H9 (cell line): ENCODE data around the gene AFF1. TPM values are rescaled to one million over a fixed set of nuclear protein-coding genes. Genes with fewer than 3 reads are reported as not detected.

Source experiments
- DNase-seq: peaks from one replicate; pipeline ENCODE4 v3.0.0-alpha.2; 2017
- H2AFZ ChIP-seq: one replicate; pipeline ENCODE4 v1.6.1; 2013; ENCODE audit warnings: mild to moderate bottlenecking, low read length, control low read depth, moderate library complexity
- H2AK5ac ChIP-seq: 2 replicates; pipeline ENCODE4 v1.6.1; 2013; ENCODE audit warnings: low read length, control low read depth, mixed read lengths; ENCODE audit not compliant: insufficient read length
- H2BK120ac ChIP-seq: one replicate; pipeline ENCODE4 v1.6.1; 2013; ENCODE audit warnings: low read depth, mild to moderate bottlenecking, low read length, control low read depth, inconsistent platforms; ENCODE audit not compliant: poor library complexity, severe bottlenecking
- H2BK12ac ChIP-seq: 2 replicates; pipeline ENCODE4 v1.6.1; 2013; ENCODE audit warnings: low read length, control low read depth, mixed read lengths, low read depth; ENCODE audit not compliant: insufficient read length
- H2BK15ac ChIP-seq: 2 replicates; pipeline ENCODE4 v1.6.1; 2013; ENCODE audit warnings: low read depth, low read length, control low read depth
- H2BK20ac ChIP-seq: one replicate; pipeline ENCODE4 v1.6.1; 2013; ENCODE audit warnings: low read depth, mild to moderate bottlenecking, low read length, control low read depth, inconsistent platforms; ENCODE audit not compliant: poor library complexity, severe bottlenecking
- H2BK5ac ChIP-seq: 2 replicates; pipeline ENCODE4 v1.6.1; 2013; ENCODE audit warnings: low read length, control low read depth, mixed read lengths; ENCODE audit not compliant: insufficient read length
- H3K14ac ChIP-seq: 2 replicates; pipeline ENCODE4 v1.6.1; 2013; ENCODE audit warnings: low read length, control low read depth; ENCODE audit not compliant: insufficient read depth
- H3K18ac ChIP-seq: 2 replicates; pipeline ENCODE4 v1.6.1; 2013; ENCODE audit warnings: low read depth, mild to moderate bottlenecking, mixed read lengths, low read length, control low read depth; ENCODE audit not compliant: insufficient read length
- H3K23ac ChIP-seq: 2 replicates; pipeline ENCODE4 v1.6.1; 2013; ENCODE audit warnings: low read length, control low read depth, mixed read lengths, low read depth; ENCODE audit not compliant: insufficient read length
- H3K23me2 ChIP-seq: 2 replicates; pipeline ENCODE4 v1.6.1; 2013; ENCODE audit warnings: low read depth, mild to moderate bottlenecking, mixed read lengths, low read length, control low read depth; ENCODE audit not compliant: insufficient read length, poor library complexity, severe bottlenecking
- H3K27ac ChIP-seq: 2 replicates; pipeline ENCODE4 v1.5.1; 2013; ENCODE audit warnings: low read length, control low read depth, mixed read lengths, low read depth; ENCODE audit not compliant: insufficient read length
- H3K27me3 ChIP-seq: 2 replicates; pipeline ENCODE4 v1.6.1; 2013; ENCODE audit warnings: low read length, control low read depth, inconsistent platforms; ENCODE audit not compliant: insufficient read depth
- H3K4ac ChIP-seq: 2 replicates; pipeline ENCODE4 v1.6.1; 2013; ENCODE audit warnings: low read depth, mild to moderate bottlenecking, control low read depth, inconsistent platforms, low read length, moderate library complexity
- H3K4me1 ChIP-seq: 2 replicates; pipeline ENCODE4 v1.6.1; 2013; ENCODE audit warnings: low read length, control low read depth, inconsistent platforms; ENCODE audit not compliant: insufficient read depth
- H3K4me2 ChIP-seq: 2 replicates; pipeline ENCODE4 v1.6.1; 2013; ENCODE audit warnings: low read length, control low read depth, mixed read lengths; ENCODE audit not compliant: insufficient read length, insufficient read depth
- H3K56ac ChIP-seq: 2 replicates; pipeline ENCODE4 v1.6.1; 2013; ENCODE audit warnings: low read depth, mild to moderate bottlenecking, mixed read lengths, low read length, control low read depth; ENCODE audit not compliant: insufficient read length
- H3K79me1 ChIP-seq: 2 replicates; pipeline ENCODE4 v1.6.1; 2013; ENCODE audit warnings: low read depth, mild to moderate bottlenecking, moderate library complexity, low read length, control low read depth, inconsistent platforms; ENCODE audit not compliant: insufficient read depth, poor library complexity, severe bottlenecking
- H3K79me2 ChIP-seq: 2 replicates; pipeline ENCODE4 v1.6.1; 2013; ENCODE audit warnings: low read length, control low read depth, inconsistent platforms; ENCODE audit not compliant: insufficient read depth
- H3K9ac ChIP-seq: 2 replicates; pipeline ENCODE4 v1.6.1; 2013; ENCODE audit warnings: low read length, control low read depth, mixed read lengths; ENCODE audit not compliant: insufficient read length; ENCODE audit errors: extremely low read depth
- H3K9me3 ChIP-seq: one replicate; pipeline ENCODE4 v1.6.1; 2013; ENCODE audit warnings: low read depth, low read length, inconsistent platforms; ENCODE audit not compliant: control insufficient read depth
- H3T11ph ChIP-seq: one replicate; pipeline ENCODE4 v1.6.1; 2013; ENCODE audit warnings: mild to moderate bottlenecking, low read length, control low read depth, inconsistent platforms
- H4K20me1 ChIP-seq: one replicate; pipeline ENCODE4 v1.6.1; 2013; ENCODE audit not compliant: control insufficient read depth, insufficient read length, insufficient read depth
- H4K5ac ChIP-seq: 2 replicates; pipeline ENCODE4 v1.6.1; 2013; ENCODE audit warnings: low read depth, mild to moderate bottlenecking, mixed read lengths, low read length, control low read depth; ENCODE audit not compliant: insufficient read length
- H4K8ac ChIP-seq: replicated peaks from 2 replicates; pipeline ENCODE4 v1.6.1; 2013; ENCODE audit warnings: low read length, control low read depth, mixed read lengths, low read depth; ENCODE audit not compliant: insufficient read length
- H4K91ac ChIP-seq: 2 replicates; pipeline ENCODE4 v1.6.1; 2013; ENCODE audit warnings: low read depth, mild to moderate bottlenecking, moderate library complexity, mixed read lengths, low read length, control low read depth; ENCODE audit not compliant: insufficient read length
- H3K27ac Mint-ChIP-seq, 3 experiments: 2 replicates in 2 of 3; 3 replicates in 1 of 3; pipeline ENCODE4 v1.8.0; 2020 to 2021; ENCODE audit warnings: mixed read lengths in 3 of 3, mild to moderate bottlenecking in 1 of 3, moderate library complexity in 1 of 3
- H3K27me3 Mint-ChIP-seq: 2 replicates; pipeline ENCODE4 v1.8.0; 2021; ENCODE audit warnings: low read depth, mild to moderate bottlenecking, moderate library complexity, mixed read lengths
- H3K36me3 Mint-ChIP-seq, 3 experiments: 2 replicates in 2 of 3; 3 replicates in 1 of 3; pipeline ENCODE4 v1.8.0; 2020 to 2021; ENCODE audit warnings: low read depth in 3 of 3, mixed read lengths in 3 of 3; ENCODE audit not compliant: insufficient read depth in 1 of 3
- H3K4me1 Mint-ChIP-seq, 2 experiments: 2 replicates each; pipeline ENCODE4 v1.8.0; 2020; ENCODE audit warnings: mixed read lengths in 2 of 2
- H3K4me3 Mint-ChIP-seq, 2 experiments: 2 replicates in 1 of 2; 3 replicates in 1 of 2; pipeline ENCODE4 v1.8.0; 2020 to 2021; ENCODE audit warnings: mild to moderate bottlenecking in 2 of 2, mixed read lengths in 2 of 2, moderate library complexity in 1 of 2
- H3K9me3 Mint-ChIP-seq, 2 experiments: 2 replicates in 1 of 2; 3 replicates in 1 of 2; pipeline ENCODE4 v1.8.0; 2020; ENCODE audit warnings: mild to moderate bottlenecking in 2 of 2, mixed read lengths in 2 of 2, moderate library complexity in 1 of 2
- WGBS: extraction: QIAGEN DNeasy Blood & Tissue Kit; methylation state at CpG from one replicate; pipeline ENCODE4 v1.1.7; 2013; ENCODE audit warnings: missing lambda C conversion rate, low lambda C conversion rate, mixed read lengths; ENCODE audit not compliant: insufficient read length; ENCODE audit errors: extremely low coverage; 5-methylcytosine and 5-hydroxymethylcytosine counted together
- total RNA-seq: library from RNA; stranded (reverse); gene quantifications from 2 replicates; pipeline ENCODE4 v1.2.1, GENCODE V29; 2021
- TF ChIP-seq, protein P1 (sequence below): fragments of 200-600 bp; sonication (generic); conservative IDR thresholded peaks from 3 replicates; pipeline ENCODE4 v1.8.0; 2021; ENCODE audit warnings: antibody characterized with exemption, mild to moderate bottlenecking

AFF1 gene
- total RNA-seq, 1 experiment from 2014 or later = 74.5 TPM

- Mint-ChIP-seq H3K9me3 (no peaks in the 10 kb centered on the region; a peak in 1 of 5 replicates), H3K4me3 (no peak overlapping the region), H3K27me3 (peaks cover 12% of the 10 kb centered on the region), H3K27ac (no peak overlapping the region), H3K36me3 (peaks cover under 1 to 7% (median under 1%) of the 10 kb centered on the region in 3 experiments; a peak in 4 of 7 replicates), H3K4me1 (peaks cover 8 to 10% of the 10 kb centered on the region in 2 experiments)
- no peak overlapping the region for H3K4ac ChIP-seq
- H3K79me2 ChIP-seq = no peaks in the 10 kb centered on the region
- no peak overlapping the region for H3T11ph ChIP-seq
- no peak for DNase-seq
- H3K4me1 ChIP-seq = no peaks in the 10 kb centered on the region; the same call in 1 of the 2 replicates
- H2BK15ac ChIP-seq = no peak overlapping the region
- H3K23ac ChIP-seq = no peak overlapping the region
- no peaks in the 10 kb centered on the region for H3K9me3 ChIP-seq
- TF ChIP-seq, protein P1, sequence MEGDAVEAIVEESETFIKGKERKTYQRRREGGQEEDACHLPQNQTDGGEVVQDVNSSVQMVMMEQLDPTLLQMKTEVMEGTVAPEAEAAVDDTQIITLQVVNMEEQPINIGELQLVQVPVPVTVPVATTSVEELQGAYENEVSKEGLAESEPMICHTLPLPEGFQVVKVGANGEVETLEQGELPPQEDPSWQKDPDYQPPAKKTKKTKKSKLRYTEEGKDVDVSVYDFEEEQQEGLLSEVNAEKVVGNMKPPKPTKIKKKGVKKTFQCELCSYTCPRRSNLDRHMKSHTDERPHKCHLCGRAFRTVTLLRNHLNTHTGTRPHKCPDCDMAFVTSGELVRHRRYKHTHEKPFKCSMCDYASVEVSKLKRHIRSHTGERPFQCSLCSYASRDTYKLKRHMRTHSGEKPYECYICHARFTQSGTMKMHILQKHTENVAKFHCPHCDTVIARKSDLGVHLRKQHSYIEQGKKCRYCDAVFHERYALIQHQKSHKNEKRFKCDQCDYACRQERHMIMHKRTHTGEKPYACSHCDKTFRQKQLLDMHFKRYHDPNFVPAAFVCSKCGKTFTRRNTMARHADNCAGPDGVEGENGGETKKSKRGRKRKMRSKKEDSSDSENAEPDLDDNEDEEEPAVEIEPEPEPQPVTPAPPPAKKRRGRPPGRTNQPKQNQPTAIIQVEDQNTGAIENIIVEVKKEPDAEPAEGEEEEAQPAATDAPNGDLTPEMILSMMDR = no peak
- no peak overlapping the region for H4K8ac ChIP-seq
- H2BK12ac ChIP-seq = no peak overlapping the region
- no peak overlapping the region for H4K91ac ChIP-seq
- H3K4me2 ChIP-seq = no peak overlapping the region
- no peak overlapping the region for H2BK5ac ChIP-seq
- H3K18ac ChIP-seq = no peak overlapping the region
- H4K5ac ChIP-seq = no peak overlapping the region
- H2BK120ac ChIP-seq = no peak overlapping the region
- no CpG with 5 or more reads among the region's 4 CpGs for WGBS
- H3K79me1 ChIP-seq = no peaks in the 10 kb centered on the region
- H2BK20ac ChIP-seq = no peak overlapping the region
- no peak overlapping the region for H3K14ac ChIP-seq
- no peak overlapping the region for H2AK5ac ChIP-seq
- H4K20me1 ChIP-seq = no peaks in the 10 kb centered on the region
- H2AFZ ChIP-seq = no peak overlapping the region
- H3K27ac ChIP-seq = no peak overlapping the region
- H3K23me2 ChIP-seq = peaks cover 3% of the 10 kb centered on the region
- no peak overlapping the region for H3K56ac ChIP-seq
- no peaks in the 10 kb centered on the region for H3K27me3 ChIP-seq
- H3K9ac ChIP-seq = no peak overlapping the region
These were observed 38.2 kb upstream of the AFF1 start for GRCh38 chr4:86896596-86896995.
